GM04503 (cell line): ENCODE results near the gene DRD5.

Experiments
- DNase-seq: peaks from one replicate; pipeline ENCODE4 v3.0.0-alpha.2; 2012; ENCODE audit warnings: low read depth

The DRD5 gene

GRCh38 chr4:9816285-9816684 is 34.9 kb downstream of the DRD5 start:
- no peak for DNase-seq

- DNase-seq, result no peak
These were observed 38.9 kb downstream of the DRD5 start for GRCh38 chr4:9820343-9820742.

- no peak for DNase-seq
These were observed 43.6 kb downstream of the DRD5 start for GRCh38 chr4:9825049-9825448.

- no peak for DNase-seq
These were observed 45.1 kb downstream of the DRD5 start for GRCh38 chr4:9826551-9826950.

- no peak for DNase-seq
These were observed 51.2 kb downstream of the DRD5 start for GRCh38 chr4:9832640-9833039.

- no peak for DNase-seq
These were observed 52.0 kb downstream of the DRD5 start for GRCh38 chr4:9833421-9833820.
